Kidney tubule cell (primary cell): ENCODE data around the gene CDH15.
A peak's percentile ranks its signal among the peaks of the same experiment; 100 is the strongest.

Experiments
- DNase-seq: peaks from one replicate; pipeline ENCODE4 v3.0.0-alpha.2; 2018; ENCODE audit warnings: low spot score

CDH15 gene

GRCh38 chr16:89199241-89200123, 27.9 kb downstream of the CDH15 start:
- no peak for DNase-seq

GRCh38 chr16:89200124-89200849, 28.7 kb downstream of the CDH15 start, which contains the start of gene SLC22A31:
TSS of gene SLC22A31 (minus strand) at chr16:89200537. CDS start at chr16:89200501, 36 bp downstream.
- no peak for DNase-seq

GRCh38 chr16:89200850-89201411, 29.4 kb downstream of the CDH15 start:
- DNase-seq, result no peak

- peak; percentile 78 for DNase-seq
Observed at GRCh38 chr16:89201439-89202377, 30.2 kb downstream of the CDH15 start.

GRCh38 chr16:89202422-89203215, 31.1 kb downstream of the CDH15 start:
- no peak for DNase-seq

- DNase-seq, result no peak
Observed at GRCh38 chr16:89207993-89208392, 36.4 kb downstream of the CDH15 start.

GRCh38 chr16:89209522-89210044, 38.0 kb downstream of the CDH15 start:
- no peak for DNase-seq

- DNase-seq, result no peak
Observed at GRCh38 chr16:89210165-89210903, 38.8 kb downstream of the CDH15 start.

GRCh38 chr16:89210904-89211515, 39.5 kb downstream of the CDH15 start:
- no peak for DNase-seq

GRCh38 chr16:89216315-89217137, 45.0 kb downstream of the CDH15 start:
- DNase-seq, result peak; percentile 56

- DNase-seq, result no peak
Observed at GRCh38 chr16:89217138-89217387, 45.5 kb downstream of the CDH15 start.

- peak; percentile 82 for DNase-seq
Observed at GRCh38 chr16:89217388-89218191, 46.0 kb downstream of the CDH15 start, which contains the start of gene ZNF778. TSS of gene ZNF778 (plus strand) at chr16:89217703. CDS start at chr16:89221128, 3,425 bp downstream.

GRCh38 chr16:89219365-89219764, 47.8 kb downstream of the CDH15 start:
- DNase-seq, result no peak

- DNase-seq, result no peak
Observed at GRCh38 chr16:89221604-89222003, 50.1 kb downstream of the CDH15 start.

- no peak for DNase-seq
Observed at GRCh38 chr16:89222931-89223330, 51.4 kb downstream of the CDH15 start.

GRCh38 chr16:89224665-89225064, 53.1 kb downstream of the CDH15 start:
- DNase-seq, result no peak

- no peak for DNase-seq
Observed at GRCh38 chr16:89230255-89230654, 58.7 kb downstream of the CDH15 start.

GRCh38 chr16:89232107-89232506, 60.6 kb downstream of the CDH15 start:
- no peak for DNase-seq
